ENCODE results near the gene CNOT2.

DNA sequence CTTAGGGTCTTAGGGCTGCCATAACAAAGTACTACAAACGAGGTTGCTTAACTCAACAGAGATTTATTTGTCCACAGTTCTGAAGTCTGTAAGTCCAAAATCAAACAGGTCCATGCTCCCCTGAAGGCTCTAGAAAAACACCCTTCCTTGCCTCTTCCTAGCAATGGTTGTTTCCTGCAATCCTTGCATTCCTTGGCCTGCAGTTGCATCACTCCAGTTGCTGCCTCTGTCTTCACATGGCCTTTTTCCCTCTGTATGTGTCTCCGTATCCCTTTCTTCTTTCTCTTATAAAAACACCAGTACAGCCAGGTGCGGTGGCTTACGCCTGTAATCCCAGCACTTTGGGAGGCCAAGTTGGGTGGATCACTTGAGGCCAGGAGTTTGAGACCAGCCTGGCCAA lies 140.3 kb downstream of the CNOT2 start:
- TF ChIP-seq, protein P1, sequence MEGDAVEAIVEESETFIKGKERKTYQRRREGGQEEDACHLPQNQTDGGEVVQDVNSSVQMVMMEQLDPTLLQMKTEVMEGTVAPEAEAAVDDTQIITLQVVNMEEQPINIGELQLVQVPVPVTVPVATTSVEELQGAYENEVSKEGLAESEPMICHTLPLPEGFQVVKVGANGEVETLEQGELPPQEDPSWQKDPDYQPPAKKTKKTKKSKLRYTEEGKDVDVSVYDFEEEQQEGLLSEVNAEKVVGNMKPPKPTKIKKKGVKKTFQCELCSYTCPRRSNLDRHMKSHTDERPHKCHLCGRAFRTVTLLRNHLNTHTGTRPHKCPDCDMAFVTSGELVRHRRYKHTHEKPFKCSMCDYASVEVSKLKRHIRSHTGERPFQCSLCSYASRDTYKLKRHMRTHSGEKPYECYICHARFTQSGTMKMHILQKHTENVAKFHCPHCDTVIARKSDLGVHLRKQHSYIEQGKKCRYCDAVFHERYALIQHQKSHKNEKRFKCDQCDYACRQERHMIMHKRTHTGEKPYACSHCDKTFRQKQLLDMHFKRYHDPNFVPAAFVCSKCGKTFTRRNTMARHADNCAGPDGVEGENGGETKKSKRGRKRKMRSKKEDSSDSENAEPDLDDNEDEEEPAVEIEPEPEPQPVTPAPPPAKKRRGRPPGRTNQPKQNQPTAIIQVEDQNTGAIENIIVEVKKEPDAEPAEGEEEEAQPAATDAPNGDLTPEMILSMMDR (IDR thresholded peaks at IDR 0.05 in 4 of 5, conservative IDR thresholded peaks at IDR 0.05 in 1 of 5): no peak
- no peak for TF ChIP-seq POLR2A (IDR thresholded peaks at IDR 0.05)

All from gastrocnemius medialis (tissue), 4 donors.